Pons (tissue), 1 donor: Measurements from ENCODE around the gene SLC13A4.
A peak's percentile ranks its signal among the peaks of the same experiment; 100 is the strongest.

ENCODE experiments used
- DNase-seq: peaks from one replicate; pipeline ENCODE4 v3.0.0-alpha.2; 2016; ENCODE audit warnings: low spot score

Gene SLC13A4

DNA sequence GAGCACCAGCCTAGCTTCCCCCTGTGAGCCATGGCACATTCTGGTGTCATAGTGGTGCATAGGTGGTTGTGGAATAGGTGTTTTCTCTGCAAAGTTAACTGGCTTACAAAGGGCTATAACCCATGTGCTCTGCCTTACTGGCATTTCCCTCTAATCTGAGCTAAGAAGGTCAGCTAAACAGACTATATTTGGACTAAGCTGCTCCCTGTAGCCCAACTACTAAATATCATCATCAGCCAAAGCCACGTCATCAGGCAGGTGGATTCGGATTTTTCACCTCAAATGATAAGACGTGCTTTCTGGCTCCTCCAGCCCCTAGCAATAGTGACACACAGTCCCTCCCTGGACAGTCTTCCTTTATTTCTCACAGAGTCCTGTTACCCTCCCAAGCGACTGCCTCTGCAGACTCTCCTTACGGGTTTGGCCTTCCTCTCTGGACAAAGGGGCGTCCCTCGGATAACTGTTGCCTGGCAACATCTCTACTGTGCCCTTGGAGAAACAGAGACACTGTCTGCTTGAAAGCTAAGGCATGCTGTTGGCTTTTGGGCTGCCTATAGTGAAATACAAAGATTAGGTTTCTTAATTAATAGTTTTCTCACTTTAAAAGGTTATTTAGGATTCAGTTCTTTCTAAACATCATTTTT is 9.1 kb downstream of the SLC13A4 start:
- DNase-seq, result no peak

DNA sequence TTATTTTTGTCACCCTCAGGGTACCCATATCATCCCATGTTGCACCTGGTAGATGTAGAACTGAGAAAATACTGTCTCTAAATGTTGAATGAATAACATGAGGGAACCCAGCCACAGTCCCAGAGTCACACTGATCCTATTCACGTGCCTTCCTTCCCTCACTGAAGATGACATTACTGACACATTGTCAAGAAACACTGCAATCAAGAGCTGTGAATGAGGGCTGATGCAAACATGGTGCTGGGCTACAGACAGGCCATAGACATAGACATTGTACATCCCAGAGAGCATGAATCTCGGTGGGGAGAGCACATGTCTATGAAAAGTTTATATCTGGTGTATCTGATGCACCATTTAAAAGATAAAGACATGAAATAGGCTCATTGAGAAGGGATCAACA is 9.8 kb downstream of the SLC13A4 start:
- no peak for DNase-seq

DNA sequence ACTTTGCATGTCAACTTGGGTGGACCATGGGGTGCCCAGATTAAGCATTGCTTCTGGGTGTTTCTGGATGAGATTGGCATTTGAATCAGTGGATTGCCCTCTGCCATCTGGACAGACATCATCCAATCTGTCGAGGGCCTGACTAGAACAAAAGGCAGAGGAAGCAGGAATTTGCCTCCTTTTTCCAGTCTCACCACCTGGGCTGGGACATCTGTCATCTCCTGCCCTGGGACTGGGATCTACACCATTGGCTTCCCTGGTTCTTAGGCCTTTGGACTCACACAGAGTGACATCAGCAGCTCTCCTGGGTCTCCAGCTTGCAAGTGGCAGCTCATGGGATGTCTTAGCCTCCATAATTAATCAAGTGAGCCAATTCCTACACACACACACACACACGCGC is 10.3 kb downstream of the SLC13A4 start:
- DNase-seq, result no peak

DNA sequence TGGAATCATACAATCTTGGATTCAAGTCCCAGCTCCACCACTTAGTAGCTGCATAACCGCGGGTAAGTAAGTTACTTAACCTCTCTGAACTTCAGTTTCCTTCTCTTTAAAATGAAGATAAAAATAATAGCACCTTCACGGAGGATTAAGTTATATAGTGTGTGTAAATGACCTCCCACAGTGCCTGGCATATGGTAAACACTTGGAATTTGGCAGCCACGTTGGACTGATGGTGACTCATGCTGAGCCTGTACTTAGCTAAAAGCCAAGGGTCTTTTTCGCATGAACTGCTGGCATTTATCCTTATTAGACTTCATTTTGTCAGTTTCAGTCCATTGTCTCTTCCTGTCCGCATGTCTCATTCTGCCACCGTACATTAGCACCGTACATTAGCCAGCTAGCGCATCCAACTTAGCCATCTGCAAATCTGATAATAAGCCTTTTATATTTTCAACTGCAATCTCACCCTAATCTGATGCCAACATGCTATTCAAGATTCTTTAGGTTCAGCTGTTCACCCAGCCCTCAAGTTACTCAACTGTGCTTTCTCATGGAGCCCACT is 11.2 kb downstream of the SLC13A4 start:
- peak; percentile 6 for DNase-seq

DNA sequence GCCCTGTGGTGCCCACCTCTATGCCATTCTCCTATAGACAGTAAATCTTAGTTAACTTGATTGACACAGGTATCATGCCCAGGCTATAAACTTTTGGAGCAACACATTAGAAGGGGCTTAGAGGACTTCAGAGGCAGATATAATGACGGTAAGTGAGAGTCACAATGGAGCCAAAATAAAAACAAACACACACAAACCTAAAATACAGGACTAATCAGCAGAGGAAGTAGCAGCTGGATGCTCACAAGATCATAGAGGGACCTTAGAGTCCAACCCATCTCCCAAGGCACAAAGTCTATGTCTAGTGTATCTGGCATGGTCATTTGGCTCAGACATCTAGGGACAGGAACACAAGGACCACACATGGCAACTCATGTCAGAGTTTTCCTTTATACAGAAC is 12.3 kb downstream of the SLC13A4 start:
- DNase-seq, result no peak

DNA sequence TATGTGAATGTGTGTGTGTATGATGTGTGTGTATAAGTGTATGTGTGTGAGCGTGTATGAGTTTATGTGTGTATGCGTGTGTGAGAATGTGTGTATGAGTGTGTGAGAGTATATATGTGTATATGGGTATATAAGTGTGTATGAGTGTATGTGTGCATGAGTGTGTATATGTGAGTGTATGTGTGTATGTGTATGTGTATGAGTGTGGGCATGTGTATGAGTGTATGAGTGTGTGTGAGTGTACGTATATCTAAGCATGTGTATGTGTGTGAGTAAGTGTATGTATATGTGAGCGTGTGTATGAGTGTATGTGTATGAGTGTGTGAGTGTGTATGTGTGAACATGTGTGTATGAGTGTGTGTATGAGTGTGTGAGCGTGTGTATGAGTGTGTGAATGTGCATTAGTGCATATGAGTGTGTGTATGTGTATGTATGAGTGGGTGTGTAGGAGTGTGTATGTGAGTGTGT is 12.9 kb downstream of the SLC13A4 start:
- no peak for DNase-seq

DNA sequence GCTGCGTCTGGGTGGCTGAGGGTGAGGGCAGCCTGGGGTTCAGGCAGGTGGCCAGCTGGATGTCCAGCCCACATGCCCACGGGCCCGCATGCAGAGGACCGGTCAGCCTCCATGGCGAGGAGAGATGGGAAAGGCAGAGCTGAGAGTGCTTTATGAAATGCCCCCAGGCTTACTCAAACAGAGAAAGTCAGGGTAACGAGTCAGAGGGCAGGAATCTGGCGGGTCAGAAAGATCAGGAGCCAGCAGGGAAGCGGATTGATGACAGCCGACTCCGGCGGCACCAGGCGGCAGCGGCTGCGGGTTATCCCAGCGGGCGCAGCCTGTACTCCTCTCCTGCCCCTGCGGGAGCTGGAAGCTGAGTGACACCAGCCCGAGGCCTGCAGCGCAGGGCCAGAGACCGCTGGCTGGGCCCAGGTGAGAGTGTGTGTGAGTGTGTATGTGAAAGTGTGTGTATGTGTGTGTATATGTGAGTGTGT is 13.4 kb downstream of the SLC13A4 start:
- no peak for DNase-seq

DNA sequence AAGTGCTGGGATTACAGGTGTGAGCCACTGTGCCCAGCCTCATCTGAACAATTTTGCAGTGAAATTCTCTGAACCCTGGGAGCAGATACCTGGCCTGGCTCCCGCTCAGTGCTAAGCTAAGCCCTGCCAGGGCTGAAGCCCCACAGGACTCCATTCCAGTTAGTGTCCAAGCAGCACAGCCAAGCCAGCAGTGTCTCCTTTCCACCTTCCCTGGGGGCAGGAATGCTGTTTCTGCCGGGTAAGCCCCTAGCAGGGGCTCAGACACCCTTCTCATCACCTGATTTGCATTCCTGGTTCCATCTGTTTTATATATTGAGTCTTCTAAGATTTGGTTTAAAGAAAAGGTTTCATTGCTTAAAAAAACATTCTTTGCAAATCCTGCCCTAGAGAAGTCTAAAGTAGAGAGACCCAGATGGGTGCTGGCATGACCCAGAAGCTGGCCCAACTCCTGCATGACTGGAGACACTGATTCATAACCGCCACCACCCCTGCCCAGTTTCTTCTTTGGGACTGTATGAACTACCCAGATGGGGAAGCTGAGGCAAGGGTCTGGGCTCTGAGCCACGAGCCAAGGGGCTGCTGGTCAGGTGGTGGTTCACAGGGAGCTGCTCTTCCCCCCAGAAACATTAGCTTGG is 14.0 kb downstream of the SLC13A4 start:
- DNase-seq, result no peak

DNA sequence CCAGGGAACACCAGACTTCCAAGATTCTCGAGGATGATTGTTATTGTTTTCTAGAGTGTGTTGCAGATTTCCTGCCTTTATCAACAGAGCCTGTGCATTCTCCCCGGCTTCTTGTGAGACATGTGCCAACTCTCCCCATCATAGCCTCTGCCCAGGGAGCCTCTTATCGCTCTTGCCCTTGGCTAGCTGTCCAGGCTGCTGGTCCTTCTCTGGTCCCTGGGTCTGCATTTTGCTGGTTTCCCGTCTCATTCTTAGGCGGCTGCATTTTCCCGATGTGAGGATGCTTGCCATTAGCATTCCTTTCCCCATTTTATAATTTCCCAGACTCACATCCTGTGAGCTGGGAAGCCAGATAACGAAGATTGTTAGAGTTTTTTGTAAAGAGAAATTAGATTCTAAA is 15.2 kb downstream of the SLC13A4 start:
- no peak for DNase-seq

DNA sequence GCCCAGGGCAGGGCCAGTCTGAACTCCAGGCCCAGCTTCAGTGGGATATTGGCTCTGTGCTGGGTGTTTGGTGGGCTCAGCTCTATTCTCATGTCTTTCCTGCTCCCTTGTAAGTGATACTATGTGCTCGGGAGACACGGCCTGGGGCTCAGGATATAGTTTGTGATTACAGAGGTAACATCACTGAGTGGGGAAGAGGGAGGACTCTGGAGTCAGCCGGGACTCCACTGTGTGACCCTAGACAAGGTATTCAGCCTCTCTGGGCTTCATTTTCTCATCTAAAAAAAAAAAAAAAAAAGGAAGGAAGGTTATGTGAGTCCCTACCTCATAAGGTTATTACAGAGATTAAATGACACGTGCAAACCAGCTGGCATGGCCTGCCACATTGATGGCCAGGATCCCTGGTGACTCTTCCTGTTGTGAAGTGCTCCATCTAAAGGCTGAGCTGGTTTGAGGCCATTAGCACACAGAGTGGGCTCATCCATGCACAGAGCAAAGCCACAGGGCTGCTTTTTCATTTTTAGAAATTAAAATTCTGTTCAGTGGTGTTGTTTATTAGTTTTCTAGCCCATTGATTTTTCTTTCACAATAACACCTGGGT is 15.7 kb downstream of the SLC13A4 start:
- DNase-seq, result no peak

DNA sequence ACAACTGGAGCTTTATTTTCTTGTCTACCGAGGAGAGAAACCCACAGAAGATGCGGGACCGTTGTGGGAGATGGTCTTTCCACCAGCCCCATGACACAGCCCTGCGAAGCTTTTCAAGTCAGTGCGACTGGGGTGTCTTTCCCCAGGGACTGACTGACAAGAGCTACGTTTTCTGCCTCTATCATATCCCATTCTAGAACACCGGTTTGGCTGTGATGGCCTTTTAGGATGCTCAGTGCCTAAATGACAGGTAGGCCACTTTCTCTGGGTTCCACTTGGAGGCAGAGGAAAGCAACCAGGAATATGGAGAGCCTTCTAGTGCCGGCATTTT is 16.9 kb downstream of the SLC13A4 start:
- no peak for DNase-seq

DNA sequence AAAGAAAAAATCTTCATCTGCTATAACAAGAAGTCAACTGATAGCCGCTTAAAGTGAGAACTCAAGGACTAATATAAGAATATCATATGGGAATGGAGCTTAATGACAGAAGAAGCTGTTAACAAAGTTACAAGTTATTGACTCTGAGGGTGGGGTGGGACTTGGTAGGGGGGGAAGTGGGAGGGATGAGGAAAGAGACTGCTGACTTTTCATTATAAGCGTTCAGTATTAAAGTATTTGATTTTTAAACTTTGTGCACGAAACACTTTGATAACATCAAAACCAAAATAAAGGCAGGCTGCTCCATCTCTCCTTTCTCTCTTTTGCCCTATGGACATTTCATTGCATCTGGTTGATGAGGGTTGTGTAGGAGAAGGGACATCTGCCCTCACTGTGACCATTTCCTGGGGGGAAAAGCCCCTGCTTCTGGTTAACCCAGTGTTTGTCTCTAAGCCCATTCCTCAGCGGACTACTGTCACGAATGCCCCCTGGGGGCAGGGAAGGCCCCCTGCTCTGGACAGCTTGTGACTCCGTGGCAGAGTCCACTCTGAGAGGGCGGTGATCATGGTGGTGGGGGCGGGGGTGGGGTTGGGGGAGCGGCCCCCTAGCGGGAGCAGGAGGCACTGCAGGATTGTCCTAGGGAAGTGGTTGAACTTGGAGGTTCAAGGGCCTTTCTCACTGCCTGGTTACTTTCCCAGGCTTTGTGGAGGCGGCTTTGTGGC is 17.4 kb downstream of the SLC13A4 start:
- DNase-seq, result no peak

DNA sequence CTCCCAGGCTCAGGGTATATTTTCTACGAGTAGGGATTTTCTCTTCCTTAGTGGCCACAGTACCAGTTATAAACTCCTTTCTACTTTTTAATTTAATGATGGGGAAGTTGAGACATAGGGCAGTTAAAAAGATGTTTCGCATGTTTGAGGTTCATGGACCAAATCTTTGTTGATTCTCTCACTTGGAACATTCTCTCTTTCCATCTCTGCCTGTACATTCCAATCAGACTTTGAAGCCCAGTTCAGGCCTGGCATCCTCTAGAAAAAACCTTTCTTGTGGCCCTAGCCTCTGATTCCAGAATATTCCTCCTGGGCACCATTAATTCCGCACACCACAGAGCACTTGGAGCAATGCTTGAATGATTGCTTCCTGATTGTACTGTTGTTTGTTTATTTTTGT is 18.5 kb downstream of the SLC13A4 start:
- DNase-seq, result no peak

DNA sequence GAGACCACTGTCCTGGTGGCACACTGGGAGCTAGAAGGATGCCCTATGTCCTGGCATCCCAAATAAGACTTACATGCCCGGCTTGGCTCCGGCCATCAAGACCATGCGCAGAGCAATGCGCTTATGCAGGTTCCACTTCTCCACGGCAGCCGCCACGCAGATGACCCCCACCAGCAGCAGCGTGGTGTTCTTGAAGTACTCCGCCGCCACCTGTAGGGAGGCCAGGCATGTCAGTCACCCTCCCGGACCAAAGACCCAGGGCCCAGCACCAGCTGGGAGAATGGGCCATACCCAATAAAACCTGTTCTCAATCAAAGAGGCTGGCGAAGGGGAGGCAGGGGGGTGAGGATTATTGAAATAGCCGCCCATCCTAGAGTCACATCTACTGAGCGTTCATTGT is 19.9 kb downstream of the SLC13A4 start:
- no peak for DNase-seq

DNA sequence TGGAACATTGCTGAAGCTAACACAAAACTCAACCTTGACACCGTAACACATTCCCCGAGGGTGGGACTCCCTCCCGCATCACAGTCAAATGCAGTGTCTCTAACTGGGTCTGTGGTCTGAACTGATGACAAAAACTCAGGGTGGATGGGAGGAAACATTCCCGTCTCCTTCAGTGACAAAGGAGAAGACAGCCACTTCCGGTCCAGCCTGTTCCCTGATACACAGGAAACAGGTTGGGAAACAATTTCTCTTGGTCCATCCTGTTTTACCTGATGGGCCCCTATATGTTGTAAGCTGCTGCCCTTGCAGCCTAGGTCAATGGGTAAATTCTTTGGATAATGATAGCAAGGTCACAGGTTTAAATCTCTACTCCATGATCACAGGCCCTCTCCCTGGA is 20.4 kb downstream of the SLC13A4 start:
- no peak for DNase-seq

DNA sequence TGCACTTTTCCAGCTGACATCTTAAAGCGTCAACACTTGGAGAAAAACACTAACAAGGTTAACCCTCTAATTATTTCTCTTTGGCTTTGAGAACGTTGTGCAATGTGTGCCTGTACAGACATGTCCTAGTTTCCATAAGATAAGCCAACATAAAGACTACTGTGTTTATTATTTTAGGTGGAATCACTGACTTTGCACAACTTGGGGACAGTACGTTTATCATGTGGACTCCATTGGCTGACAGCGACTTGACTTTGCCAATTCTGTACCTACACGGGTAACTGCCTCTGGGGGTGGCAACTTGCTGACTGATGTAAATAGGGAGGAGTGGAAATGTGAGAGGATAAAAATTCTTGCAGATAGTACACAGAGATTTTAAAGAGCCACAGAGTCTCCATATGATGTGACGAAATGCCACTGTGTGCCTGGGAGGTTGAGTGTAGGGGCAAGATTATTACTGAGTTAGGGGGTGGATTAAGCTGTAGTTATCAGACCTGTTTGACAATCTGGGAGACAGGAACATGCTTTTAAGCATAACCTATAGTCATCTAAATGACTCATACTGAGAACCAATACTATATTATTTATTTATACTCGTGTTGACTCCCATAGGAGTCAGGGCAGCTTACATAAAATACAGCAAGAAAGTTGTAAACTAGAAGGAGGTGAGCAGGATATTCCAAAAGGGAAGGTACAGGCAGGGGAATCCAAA is 21.0 kb downstream of the SLC13A4 start:
- DNase-seq, result no peak

DNA sequence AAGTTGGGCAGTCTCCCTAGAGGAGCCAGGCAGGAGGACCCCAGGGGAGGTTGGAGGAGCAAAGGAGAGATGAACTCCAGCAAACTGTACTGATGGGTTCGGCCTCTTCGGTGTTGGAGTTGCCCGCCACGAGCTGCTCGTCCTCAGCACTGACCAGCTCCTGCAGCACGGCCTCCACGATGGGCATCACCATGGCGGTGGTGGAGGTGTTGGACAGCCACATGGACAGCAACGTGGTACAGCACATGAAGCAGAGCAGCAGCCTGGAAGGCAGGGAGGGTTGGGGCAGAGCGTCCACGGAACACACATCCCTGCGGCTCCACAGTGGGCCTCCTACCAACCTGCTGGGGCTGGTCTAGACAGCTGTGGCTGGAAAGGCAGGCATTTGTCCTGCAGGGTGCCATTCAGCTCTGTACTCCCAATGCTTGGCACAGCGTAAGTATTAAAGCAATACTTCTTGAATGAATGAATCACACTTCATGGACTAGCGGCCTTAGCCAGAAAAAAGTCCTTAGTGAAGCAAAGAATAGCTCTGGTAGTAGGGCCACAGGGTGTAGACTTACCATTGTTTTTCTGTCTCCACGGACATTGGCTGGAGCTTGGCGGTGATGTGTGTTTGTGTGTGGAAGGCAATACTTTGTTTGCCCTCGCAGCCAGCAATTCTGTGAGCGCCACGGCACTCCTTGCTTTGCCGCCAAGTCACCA is 21.8 kb downstream of the SLC13A4 start:
- no peak for DNase-seq

DNA sequence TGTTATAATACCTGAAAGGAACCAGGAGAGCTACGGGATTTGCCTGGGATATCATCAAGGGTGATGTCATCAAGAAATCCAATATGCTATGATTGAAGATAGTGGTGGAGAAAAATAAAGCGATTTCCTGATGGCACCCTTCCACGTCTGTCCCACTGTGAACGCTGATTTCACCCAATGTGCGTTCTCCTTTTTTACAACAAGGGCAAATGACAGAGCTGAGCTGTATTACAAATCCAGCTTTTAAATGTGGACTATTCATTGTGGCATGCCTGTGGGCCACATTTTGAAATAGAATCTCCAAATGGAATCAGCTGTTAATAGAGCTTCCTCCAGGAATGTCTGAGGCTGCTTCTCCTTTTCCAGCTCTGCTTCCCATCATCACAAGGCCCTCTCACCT is 23.3 kb downstream of the SLC13A4 start:
- no peak for DNase-seq

DNA sequence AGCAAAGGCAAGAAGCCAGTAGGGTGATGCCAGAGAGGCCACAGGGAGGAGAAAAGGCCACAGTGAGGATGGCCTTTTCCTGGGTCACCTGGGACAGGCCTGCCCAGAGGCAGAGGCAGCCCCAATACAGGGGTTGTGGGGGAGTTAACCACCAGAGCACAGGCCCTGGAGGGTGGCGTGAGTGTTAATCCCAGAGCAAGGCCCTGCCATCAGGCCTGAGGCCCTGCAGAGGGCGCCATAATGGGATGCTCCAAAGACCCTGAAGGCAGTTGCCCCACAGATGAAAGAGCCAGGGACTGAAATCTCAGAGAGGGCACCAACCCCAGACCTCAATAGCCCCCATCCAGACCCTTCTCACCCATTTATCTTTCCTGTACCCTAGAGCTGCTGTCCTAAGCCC is 23.9 kb downstream of the SLC13A4 start:
- DNase-seq, result no peak

DNA sequence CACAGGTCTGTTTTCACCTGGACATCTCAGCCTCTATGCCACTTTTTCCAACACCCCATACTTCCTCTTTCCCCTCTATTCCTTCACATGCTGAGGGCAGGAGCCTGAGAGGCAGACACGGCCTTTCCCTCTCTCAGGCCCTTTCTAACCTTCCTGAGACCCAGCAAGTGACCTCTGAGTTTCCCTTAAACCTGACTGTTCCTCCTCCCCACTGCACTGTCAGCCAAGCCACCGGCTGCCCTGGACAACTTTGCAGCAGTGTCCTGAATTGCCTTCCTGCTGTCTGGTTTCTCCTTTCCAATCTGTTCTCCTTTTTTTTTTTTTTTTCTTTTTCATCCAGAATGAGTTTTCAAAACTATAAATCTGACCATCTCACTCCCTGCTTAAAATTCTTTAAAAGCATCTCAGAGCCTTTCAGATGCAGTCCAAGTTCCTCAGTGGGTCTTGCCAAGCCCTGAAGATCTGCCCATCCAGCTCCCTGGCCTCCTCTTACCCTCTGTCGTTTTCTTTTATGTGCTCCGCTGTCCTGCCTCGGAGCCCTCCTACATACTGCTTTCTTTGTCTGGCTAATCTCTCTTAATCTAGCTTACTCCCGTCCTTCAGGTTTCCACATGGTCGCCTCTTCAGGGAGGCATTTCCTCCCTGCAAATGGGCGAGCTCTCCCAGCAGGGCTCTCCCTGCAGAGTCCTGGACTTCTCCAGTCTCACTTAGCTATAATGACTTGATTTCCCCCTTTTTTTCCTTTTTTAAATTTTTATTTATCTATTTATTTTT is 30.5 kb downstream of the SLC13A4 start:
- DNase-seq, result no peak

DNA sequence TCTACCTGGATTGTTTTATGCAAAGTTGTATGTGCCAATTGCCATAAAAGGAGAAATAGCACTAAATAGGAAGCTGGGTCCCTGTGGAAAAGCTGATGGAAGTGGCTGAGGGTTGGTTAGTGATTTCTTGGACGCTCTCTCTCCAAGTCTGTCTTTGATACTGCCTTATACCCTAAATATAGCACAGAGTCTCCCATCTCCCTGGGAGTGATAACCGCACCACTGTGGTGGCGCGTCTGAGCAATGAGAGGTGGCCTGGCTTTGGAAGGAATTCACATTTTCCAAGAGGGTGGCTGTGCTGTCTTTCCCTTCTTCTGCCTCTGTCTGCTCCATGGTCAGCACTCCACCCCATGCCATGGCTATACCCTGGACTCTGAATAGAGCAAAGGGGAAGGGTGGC is 34.4 kb downstream of the SLC13A4 start:
- no peak for DNase-seq
